HG03575 (cell line): ENCODE measurements around the gene SLC4A2.

Experiments used
- ATAC-seq: cut with Tn5 transposase; IDR thresholded peaks from one replicate; pipeline ENCODE4 v1.9.1; 2021; ENCODE audit not compliant: unreplicated experiment, insufficient number of reproducible peaks, low FRiP score; ENCODE audit errors: extremely low read depth

Gene SLC4A2

GRCh38 chr7:151101621-151102396 is 42.4 kb downstream of the SLC4A2 start:
- ATAC-seq: no peak

DNA sequence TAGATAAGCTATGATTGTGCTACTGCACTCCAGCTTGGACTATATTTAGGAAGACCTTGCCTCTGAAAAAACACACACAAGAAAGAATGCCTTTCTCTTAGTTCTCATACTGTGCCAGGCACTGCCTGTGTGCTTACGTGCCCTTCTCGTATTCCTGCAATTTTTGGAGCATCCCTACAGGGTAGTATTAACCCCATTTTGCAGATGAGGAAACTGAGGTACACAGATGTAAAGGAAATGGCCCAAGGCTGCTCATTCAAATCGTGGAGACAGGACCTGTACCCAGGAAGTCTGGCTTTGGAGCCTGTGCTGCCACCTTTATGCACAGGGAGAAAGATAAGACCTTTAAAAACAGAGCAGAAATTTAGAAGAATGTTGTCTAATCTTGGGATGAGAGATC is 43.6 kb downstream of the SLC4A2 start:
- no peak for ATAC-seq

DNA sequence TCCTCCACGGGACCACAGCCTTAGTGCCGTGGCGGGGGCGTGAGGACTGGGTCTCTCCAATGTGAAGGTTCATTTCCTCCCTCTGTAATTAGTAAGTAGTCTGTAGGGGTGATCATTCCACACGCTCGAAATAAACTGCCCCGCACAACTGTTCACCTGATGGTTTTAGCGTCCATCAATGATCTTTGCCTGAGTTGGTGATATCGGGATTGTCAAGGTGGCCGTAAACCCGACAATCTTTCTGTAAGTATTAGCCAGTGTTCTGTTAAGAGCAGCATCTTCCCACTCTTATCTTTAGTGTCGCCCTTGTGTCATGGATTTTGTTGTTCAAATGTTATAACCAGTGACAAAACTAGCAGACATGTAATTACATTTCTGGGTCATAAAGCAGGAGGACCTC is 44.6 kb downstream of the SLC4A2 start:
- no peak for ATAC-seq

GRCh38 chr7:151104411-151105235 is 45.2 kb downstream of the SLC4A2 start:
- ATAC-seq: no peak

- ATAC-seq: no peak
Observed at GRCh38 chr7:151107882-151108281, 48.5 kb downstream of the SLC4A2 start.

- no peak for ATAC-seq
Observed at GRCh38 chr7:151109094-151110048, 50.0 kb downstream of the SLC4A2 start.

DNA sequence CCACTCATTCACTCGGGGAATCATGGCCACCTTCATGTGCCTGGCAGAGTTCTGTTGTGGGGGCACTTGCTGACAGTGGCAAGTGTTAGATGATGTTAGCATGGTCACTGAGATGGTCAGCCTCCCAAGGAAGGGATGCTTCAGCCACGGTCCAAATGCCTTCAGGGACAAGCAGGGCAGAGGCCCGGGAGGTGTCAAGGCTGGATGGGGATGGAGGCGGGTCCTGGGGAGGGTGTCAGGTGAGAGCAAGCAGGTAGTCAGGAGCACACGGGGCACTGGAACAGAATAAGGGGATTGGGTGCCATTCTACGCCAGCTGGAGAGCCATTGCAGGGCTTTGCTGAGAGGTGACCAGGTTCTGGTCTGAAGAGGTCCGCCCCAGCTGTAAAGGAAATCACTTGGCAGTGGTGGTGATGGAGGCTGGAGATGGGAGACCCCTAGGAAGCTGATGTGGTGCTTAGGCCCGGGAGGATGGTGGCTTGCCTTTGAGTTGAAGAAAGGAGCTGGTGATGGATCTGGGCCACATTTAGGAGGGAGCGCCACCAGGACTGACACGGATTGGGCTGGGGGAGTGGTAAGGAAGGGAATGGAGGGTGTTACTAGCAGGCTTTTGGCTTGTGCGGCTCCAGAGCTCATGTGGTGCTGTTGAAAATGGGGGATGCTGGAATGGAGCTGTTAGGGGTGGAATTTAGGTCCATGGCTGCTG is 51.0 kb downstream of the SLC4A2 start:
- no peak for ATAC-seq

- ATAC-seq: no peak
Observed at GRCh38 chr7:151110941-151111645, 51.7 kb downstream of the SLC4A2 start.

GRCh38 chr7:151113344-151114150 is 54.2 kb downstream of the SLC4A2 start:
- ATAC-seq: no peak

DNA sequence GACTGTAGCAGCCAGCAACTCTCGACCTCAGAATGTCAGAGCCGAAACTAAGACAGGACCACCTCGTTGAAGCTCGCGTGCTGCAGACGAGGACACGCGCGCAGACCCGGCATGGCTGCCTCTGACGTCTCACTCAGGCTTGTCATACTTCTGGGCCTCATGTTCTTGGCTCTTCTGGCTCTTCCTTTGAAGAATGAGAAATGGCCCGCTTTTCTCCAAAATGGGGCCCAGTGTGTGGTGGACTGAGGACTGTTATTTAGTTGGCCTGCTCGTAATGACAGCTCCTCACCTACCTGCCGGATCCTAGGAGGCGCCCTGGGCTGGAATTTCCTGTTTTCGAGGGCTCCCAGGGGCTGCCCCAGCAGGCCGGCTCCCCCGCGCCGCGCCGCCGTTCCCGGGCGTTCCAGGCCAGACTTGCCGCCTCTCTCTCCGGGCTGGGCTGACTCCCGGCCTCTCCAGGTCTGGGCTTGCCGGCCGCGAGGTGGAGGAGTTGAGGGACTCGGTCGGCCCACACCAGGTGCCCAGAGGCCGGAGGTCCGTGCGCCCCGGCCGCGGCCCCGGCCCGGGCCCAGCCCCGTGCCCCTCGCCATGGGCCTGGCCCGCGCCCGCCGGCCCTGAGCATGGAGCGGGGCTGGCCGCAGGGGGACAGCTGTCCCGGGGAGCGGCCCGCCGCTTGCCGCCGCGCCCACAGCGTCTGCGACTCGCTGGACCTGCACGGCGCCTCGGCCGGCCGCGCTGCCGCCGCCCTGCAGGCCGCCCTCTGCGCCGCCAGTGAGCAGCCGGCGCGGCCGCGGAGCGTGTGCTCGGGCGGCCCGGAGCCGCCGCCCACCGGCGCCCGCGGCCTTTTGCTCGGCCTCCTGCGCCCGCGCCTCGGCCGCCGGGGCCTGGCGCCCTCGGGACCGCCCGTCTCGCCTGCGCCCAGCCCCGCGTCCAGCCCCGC is 55.0 kb downstream of the SLC4A2 start:
- no peak for ATAC-seq

- ATAC-seq: no peak
Observed at GRCh38 chr7:151115121-151115835, 55.9 kb downstream of the SLC4A2 start.

DNA sequence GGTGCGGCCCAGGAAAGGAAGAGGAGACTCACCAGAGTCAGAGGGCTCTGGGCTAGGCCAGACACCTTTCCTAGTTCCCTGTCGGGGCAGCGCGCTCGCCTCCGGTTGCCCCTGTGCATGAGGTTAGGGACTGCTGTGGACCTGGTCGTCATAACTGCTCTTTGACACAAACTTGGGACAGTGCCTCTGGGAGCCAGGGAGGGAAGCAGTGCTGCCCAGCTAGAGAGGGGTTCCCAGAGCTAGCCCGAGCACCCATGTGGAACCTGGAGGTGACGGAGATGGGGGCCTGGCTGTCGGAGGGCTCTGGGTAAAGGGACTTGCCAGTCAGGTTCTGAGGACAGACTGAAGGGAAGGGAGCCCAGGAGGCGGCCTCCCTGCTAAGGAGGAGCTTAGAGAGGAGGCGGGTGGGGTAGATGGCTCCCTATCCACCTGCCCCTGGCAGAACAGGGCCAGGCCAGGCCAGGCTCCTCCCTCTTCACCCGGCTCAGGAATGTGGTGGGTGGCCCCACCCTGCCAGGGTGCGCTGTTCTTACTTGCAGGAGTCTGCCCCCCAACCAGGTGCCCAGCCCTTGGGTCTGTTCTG is 56.5 kb downstream of the SLC4A2 start:
- ATAC-seq: no peak

- ATAC-seq: no peak
Observed at GRCh38 chr7:151116603-151117440, 57.4 kb downstream of the SLC4A2 start.

GRCh38 chr7:151117565-151117964 is 58.2 kb downstream of the SLC4A2 start:
- ATAC-seq: no peak
